ENCODE measurements around the gene ZNF774.
"Not testable (repeated sequence)": the region's sequence is repeated elsewhere in the genome, so short reads cannot be mapped to it uniquely, and the experiment has no call there.

ZNF774 gene

GRCh38 chr15:90388462-90389380 lies 36.6 kb downstream of the ZNF774 start:
- peak; percentile 71 for DNase-seq (ENCODE audit: low spot score)

- DNase-seq (ENCODE audit: low spot score) = no peak
Measured at GRCh38 chr15:90389513-90389912, 37.4 kb downstream of the ZNF774 start.

- no peak for DNase-seq (ENCODE audit: low spot score)
Measured at GRCh38 chr15:90393040-90393439, 41.0 kb downstream of the ZNF774 start.

- DNase-seq (ENCODE audit: low spot score) = no peak
Measured at GRCh38 chr15:90394074-90394473, 42.0 kb downstream of the ZNF774 start.

GRCh38 chr15:90394748-90395442 lies 42.8 kb downstream of the ZNF774 start:
- DNase-seq (ENCODE audit: low spot score) = no peak

- DNase-seq (ENCODE audit: low spot score) = no peak
Measured at GRCh38 chr15:90396321-90396720, 44.2 kb downstream of the ZNF774 start.

GRCh38 chr15:90400005-90400758 lies 48.1 kb downstream of the ZNF774 start:
- no peak for DNase-seq (ENCODE audit: low spot score)

- DNase-seq (ENCODE audit: low spot score) = peak; percentile 97
Measured at GRCh38 chr15:90400759-90401314, 48.8 kb downstream of the ZNF774 start.

GRCh38 chr15:90401495-90401894 lies 49.4 kb downstream of the ZNF774 start:
- DNase-seq (ENCODE audit: low spot score) = no peak

GRCh38 chr15:90402223-90402622 lies 50.1 kb downstream of the ZNF774 start:
- peak; percentile 86 for DNase-seq (ENCODE audit: low spot score)

- DNase-seq (ENCODE audit: low spot score) = no peak
Measured at GRCh38 chr15:90402767-90403166, 50.7 kb downstream of the ZNF774 start.

GRCh38 chr15:90405055-90405607 lies 53.0 kb downstream of the ZNF774 start:
- no peak for DNase-seq (ENCODE audit: low spot score)

- DNase-seq (ENCODE audit: low spot score) = no peak
Measured at GRCh38 chr15:90407336-90407735, 55.3 kb downstream of the ZNF774 start.

- no peak for DNase-seq (ENCODE audit: low spot score)
Measured at GRCh38 chr15:90407871-90408317, 55.8 kb downstream of the ZNF774 start.

GRCh38 chr15:90408657-90409056 lies 56.6 kb downstream of the ZNF774 start:
- no peak for DNase-seq (ENCODE audit: low spot score)

GRCh38 chr15:90409587-90409986 lies 57.5 kb downstream of the ZNF774 start:
- DNase-seq (ENCODE audit: low spot score) = not testable (repeated sequence)

GRCh38 chr15:90410316-90410715 lies 58.2 kb downstream of the ZNF774 start:
- DNase-seq (ENCODE audit: low spot score) = not testable (repeated sequence)

- no peak for DNase-seq (ENCODE audit: low spot score)
Measured at GRCh38 chr15:90411176-90411575, 59.1 kb downstream of the ZNF774 start.
